Activated CD4-positive, alpha-beta T cell treated with anti-CD3 and anti-CD28 coated beads, Interleukin-2, amount 50 U/mL, for 16 hours (primary cell): ENCODE results near the gene NEB.
A peak's percentile ranks its signal among the peaks of the same experiment; 100 is the strongest.

Experiments
- DNase-seq: peaks from one replicate; pipeline ENCODE4 v3.0.0-alpha.2; 2020

The NEB gene, protein sequence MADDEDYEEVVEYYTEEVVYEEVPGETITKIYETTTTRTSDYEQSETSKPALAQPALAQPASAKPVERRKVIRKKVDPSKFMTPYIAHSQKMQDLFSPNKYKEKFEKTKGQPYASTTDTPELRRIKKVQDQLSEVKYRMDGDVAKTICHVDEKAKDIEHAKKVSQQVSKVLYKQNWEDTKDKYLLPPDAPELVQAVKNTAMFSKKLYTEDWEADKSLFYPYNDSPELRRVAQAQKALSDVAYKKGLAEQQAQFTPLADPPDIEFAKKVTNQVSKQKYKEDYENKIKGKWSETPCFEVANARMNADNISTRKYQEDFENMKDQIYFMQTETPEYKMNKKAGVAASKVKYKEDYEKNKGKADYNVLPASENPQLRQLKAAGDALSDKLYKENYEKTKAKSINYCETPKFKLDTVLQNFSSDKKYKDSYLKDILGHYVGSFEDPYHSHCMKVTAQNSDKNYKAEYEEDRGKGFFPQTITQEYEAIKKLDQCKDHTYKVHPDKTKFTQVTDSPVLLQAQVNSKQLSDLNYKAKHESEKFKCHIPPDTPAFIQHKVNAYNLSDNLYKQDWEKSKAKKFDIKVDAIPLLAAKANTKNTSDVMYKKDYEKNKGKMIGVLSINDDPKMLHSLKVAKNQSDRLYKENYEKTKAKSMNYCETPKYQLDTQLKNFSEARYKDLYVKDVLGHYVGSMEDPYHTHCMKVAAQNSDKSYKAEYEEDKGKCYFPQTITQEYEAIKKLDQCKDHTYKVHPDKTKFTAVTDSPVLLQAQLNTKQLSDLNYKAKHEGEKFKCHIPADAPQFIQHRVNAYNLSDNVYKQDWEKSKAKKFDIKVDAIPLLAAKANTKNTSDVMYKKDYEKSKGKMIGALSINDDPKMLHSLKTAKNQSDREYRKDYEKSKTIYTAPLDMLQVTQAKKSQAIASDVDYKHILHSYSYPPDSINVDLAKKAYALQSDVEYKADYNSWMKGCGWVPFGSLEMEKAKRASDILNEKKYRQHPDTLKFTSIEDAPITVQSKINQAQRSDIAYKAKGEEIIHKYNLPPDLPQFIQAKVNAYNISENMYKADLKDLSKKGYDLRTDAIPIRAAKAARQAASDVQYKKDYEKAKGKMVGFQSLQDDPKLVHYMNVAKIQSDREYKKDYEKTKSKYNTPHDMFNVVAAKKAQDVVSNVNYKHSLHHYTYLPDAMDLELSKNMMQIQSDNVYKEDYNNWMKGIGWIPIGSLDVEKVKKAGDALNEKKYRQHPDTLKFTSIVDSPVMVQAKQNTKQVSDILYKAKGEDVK (N-terminal part only)

DNA sequence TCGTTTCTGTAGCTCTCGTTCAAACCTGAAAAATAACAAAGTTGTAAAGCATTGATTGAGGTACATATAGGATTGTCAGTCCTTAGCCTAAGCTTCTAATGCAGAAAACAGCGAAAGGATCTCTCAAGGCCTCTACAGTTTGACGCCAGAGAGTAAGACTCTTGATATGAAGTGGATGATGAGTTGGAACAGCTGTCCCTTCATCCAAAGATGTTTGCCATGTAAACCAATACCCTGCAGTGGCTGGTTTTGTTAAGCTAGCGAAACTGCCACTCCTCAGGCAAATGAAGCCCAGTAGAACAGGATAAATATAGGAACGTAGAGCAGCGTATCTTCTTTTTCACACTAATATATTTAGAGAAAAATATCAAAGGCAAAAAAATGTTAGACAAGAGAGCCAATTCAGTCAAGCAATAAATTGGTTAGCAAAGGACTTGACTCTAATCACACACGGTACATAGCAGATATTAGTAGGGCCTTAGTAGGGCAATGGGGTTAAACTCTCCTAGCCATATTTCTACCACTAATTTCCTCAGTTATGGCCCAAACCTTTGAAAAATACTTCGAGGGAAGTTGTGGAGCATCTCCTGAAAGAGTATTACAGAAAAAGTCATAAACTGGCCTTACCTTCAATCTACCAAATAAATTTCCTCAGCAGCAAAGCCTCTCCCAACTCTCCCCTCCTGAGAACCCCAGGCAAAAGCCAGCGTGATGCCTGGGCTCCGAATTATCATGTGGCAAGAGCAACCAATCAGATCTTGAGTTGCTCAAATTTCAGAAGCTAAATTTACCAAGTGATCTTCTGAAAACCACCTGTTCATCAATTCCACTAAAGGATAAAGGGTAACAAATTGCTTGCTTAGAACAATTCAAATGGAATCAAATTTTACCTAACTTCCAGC is at the start of gene NEB:
Gene NEB (minus strand): TSS at position 706 of the 902 bp plus-strand sequence. CDS start 1,320 bp downstream, outside the sequence.
- DNase-seq, result no peak

DNA sequence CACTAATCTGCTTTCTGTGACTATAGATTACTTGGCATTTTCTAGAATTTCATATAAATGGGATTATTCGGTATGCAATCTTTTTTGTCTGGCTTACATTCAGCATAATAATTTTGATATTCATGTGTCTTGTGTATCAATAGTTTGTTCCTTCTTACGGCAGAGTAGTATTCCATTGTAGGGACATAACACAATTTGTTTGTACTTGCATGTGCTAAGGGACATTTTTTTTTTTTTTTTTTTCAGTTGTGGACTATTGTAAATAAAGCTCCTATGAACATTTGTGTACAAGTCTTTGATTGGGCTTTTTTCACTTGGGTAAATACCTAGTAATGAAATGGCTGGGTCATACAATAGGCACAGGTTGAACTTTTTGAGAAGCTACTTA is 48.9 kb upstream of the NEB start:
- no peak for DNase-seq

DNA sequence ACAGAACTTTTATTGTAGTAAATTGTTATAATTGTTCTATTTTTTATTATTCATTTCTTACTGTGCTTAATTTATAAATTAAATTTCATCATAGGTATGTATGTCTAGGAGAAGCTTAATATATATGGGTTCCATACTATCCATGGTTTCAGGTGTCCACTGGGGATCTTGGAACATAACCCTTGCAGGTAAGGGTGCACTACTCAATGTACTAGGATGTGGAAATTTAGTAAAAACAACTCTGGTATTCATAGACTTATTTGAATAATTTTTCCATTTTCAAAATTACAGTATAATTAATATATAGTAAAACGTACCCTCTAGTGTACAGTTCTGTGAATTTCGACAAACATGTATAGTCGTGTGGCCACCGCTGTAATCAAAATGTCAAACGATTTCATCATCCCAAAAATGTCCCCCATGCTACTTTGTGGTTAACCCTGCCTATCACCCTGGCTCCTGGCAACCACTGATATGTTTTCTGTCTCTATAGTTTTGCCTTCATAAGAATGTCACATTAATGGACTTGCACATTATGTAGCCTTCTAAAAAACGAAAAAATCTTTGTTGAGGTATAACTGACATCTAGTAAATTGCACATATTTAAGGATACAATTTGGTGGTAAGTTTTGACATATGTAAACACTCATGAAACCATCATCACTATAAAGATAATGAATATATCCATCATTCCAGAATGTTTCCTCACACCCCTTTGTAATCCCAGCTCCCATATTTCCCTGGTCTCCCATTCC is 48.3 kb upstream of the NEB start:
- no peak for DNase-seq

DNA sequence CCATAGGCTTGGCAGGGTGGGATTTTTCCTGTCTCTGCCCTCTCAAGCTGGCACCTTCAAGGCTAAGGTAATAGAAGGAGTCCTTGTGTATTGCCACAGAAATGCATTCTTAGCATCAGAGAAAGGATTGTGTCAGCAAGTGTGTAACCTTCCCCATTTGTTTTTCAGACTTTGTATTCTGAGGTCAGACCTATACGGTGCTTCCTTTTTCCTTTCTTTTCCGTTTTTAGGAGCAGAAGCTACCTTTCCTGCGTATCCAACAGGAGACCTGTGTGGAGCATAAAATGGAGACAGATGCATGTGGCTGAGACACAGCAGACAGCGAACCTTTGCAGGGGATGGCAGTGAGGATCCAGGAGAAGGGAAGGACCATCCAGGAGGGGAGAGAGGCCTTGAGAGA is 47.4 kb upstream of the NEB start:
- DNase-seq, result no peak

DNA sequence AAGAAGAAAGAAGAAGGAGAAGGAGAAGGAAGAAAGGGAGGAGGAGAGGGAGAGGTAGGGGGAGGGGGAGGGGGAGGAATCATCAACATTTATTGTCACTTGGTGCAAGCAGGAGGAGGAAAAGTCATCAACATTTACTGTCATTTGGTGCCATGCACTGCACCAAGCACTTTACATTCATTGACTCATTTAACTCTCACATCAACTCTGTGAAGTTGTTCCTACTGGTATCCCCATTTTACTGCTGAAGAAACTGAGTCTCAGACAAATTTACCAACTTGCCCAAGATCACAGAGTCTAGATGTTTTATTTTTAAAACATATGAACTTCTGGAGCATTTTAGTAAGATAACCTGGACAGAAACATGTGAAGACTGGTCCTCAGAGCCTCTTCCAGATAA is 46.7 kb upstream of the NEB start:
- DNase-seq, result no peak

DNA sequence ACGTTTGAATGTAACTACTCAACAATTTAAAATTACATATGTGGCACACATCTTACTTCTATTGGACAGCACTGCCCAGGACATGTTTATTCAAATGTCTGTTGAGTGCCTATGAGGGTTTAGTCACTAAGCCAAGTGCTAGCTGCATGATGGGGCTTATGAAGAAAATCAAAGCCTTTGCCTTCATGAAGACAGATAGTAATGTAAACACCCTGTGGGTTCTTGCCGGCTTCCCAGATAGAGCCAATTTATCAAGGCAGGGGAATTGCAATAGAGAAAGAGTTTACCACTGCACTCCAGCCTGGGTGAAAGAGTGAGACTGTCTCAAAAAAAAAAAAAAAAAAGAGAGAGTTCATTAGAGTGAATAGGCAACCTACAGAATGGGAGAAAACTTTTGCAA is 43.7 kb upstream of the NEB start:
- no peak for DNase-seq

DNA sequence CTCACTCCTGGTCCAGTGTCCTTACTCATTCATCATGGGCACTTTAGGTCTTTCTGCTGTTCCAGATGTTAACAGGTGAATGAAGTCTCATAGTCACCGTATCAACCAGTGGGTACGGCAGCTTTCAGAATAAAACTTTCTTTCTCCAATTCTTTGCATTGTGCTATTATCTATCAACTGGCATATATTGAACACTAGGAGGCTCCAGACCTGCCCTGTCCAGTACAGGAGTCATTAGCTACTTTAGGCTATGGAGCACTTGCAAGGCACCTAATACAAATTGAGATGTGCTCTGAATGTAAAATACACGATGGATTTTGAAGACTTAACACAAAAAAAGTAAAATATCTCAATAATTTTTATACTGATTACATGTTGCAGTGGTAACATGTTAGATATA is 43.2 kb upstream of the NEB start:
- DNase-seq, result no peak

DNA sequence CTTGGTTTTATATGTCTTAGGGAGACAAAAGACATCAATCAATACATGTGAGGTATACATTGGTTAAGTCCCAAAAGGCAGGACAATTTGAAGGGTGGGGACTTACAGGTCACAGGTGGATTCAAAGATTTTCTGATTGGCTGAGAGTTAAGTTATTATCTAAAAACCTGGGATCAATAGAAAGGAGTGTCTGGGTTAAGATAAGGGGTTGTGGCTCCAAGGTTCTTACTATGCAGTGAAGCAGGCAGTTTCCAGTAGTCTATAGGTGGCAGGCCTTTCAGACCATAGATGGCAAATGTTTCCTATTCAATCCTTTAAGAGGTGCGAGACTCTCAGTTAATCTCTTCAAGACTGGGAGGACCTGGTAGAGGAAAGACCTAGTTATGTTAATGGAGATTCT is 42.1 kb upstream of the NEB start:
- DNase-seq, result no peak

DNA sequence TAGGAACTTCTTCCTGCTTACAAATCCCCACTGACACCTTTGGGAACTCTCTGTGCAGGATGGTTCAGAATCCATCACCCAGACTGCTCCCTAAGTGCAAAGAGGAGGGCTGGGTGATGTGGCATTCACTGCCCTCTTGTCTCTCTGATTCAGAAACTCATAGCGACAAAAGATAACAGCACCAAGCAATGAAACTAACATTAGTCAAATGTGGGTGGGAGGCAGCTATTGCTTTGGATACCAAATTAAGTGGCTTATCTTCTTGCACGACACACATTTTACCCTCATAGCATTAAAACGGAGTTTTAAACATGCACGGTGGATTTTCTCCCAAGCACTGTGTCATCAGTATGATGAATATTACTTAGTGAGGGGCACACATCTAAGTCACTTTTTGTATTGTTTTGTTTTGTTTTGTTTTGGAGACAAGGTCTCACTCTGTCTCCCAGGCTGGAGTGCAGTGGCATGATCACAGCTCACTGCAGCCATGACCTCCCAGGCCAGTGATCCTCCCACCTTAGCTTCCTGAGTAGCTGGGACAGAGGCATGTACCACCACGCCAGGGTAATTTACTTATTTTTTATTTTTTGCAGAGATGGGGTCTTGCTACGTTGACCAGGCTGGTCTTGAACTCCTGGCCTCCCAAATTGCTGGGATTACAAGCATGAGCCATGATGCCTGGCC is 40.9 kb upstream of the NEB start:
- DNase-seq, result no peak

DNA sequence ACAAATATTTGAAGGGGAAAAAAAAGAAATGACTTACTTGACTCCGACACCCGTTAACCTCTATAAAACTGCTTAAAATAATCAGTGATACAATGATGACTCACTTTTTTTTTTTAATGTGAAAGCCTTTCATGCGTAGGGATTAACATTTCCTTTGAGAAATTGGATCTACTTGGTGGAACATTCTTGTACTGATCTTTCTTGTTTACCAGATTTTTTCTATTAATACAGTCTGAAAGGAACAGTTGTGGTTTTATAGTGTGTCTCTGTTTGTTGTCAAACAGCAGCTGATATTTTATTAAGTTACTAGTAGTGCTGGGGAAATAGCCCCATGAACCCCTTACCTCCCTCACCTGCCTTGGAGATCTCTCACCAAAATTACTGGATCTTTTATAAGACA is 40.2 kb upstream of the NEB start:
- no peak for DNase-seq

DNA sequence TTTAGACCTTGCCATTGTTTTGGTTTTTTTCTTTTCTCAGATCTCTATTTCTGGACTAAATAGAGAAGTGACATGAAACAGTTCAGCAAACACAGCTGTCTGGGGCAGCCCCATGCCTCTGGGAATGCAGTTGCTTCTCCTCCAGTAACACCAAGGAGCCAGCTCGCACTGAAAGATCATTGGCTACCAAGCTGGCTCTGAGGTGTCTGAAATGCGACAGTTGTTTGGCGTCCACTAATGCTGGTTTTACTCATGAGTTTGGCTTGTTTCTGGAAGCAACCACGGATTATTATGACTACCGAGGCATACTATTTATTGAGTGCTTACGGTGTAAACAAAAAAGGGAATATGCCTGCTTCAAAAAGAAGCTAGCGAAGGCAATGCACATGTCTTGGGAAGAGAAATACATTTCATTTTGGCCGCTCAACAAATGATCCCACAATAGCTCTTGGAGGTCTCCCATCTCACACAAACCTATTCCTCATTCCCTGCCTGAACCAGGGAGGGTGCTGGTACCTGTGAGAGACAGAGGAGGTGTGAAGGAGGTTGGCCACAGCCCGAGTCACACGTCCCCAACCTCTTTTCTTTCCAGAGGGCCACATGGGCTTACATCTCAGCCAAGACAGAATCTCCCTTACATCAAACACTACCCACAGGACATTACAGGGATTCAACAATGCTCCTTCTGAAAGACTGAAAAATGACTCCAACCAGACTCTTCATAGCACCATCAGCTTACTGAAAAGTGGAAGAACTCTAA is 37.5 kb upstream of the NEB start:
- DNase-seq, result no peak

DNA sequence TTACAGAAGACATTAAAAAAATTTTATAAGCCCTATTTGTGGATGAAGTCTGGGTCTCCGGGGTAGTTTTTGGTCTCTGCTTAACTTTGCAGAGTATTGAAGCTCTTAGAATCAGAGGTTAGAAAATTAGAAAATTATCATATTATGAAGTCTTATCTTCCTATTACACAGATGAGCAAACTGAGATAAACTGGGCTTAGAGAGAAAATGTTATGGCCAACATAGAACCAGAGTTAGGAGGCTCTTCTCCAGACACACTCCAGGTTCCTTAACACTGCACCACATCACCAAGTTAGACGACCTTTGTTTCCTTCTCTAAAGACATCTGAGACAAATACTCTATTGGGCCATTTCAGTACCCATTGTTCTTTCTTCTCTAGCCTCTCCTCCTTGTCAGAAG is 36.7 kb upstream of the NEB start:
- DNase-seq, result no peak

DNA sequence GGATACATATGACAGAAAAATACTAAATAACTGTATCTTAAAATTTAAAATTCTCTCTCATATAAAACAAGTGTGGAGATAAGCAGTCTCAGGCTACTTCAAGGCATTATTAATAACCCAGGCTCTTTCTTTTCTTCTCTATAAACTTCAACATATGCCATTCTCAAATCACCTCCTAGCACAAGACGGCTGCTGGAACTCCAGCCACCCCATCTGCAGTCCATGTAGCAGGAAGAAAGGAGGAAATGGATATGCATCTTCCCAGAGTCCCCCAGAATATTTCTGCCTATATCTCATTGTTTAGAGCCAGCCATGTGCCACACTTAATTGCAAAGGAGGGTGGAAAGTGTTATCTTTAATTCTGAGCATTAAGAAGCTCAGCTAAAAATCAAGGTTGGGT is 35.3 kb upstream of the NEB start:
- DNase-seq, result no peak

DNA sequence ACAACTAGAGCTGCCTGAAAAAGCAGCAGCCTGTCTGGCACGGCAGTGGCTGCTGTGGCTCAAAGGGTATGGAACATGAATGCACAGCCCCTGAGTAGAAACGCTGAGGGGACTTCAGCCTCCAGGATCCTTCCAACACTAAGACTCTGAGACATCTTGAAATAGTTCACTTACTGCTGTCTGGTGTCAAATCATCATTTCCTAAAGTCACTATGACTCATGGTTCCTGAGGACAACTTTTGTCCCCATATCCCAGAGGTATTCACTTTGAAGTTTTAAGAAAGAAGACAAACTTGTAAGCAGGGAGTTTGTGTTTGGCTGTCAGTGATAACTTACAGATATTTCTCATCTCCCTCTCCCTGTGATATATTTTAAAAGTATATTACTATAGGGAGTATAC is 33.3 kb upstream of the NEB start:
- no peak for DNase-seq

DNA sequence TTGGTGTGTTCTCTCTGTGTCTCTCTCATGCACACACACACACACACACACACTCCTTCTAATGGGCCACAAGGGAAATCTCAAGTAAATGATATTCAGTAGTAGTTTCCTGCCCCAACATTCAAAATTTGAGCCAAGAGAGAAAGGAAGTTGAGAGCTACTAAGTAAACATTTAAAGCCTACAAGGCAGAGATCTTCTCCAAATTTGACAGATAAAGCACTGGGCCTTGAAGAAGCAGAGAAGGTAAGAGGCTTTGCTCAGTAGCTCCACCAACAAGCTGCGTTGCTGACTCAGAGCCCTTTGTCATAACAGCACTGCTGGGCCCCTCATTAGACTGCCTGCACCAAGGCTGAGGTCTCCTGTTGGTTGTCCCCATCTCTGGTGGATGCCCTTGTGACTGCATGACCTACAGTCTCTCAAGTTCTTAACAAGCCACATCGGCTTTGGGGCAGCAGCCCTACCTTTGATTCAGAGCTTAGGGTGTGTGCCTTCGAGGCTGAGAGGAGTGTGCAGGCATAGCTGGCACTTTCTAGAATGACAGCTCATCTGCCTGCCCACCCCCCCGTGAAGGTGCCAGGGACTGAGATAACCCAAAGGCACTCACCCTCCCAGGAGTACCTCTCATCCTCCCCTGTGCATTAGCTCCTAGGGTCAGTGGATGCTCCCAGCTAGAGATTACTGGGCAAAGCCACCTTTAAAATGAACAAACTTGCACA is 32.3 kb upstream of the NEB start:
- DNase-seq, result peak; percentile 71

DNA sequence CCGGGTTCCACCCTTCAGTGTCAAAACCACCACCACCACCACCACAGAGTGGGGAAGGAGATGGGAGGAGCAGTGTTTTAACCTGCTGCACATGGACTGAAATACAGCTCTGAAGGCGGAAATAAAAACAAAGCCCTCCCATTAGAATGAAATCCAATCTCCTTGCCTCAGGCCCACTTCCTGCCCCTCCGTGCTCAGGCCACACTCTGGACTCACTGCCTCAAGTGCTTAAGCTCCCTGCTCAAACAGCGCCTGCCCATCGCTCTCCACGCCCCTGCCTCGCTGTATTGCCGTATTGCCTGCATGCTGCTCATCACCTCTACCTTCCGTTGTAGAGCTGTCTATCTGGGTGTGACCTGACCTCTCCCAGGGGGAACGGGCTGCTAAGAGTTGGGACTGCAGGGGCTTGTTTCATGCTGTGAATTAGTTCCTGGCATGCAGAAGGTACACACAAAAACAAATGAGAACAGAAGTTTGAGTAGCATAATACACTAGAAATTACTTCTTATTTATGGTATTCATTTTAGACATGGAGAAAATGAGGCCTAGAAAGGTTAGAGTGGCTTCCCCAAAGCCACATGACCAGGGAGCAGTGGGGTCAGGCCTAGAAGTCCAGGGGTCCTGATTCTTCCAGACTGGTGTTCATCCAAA is 31.6 kb upstream of the NEB start:
- DNase-seq, result no peak

DNA sequence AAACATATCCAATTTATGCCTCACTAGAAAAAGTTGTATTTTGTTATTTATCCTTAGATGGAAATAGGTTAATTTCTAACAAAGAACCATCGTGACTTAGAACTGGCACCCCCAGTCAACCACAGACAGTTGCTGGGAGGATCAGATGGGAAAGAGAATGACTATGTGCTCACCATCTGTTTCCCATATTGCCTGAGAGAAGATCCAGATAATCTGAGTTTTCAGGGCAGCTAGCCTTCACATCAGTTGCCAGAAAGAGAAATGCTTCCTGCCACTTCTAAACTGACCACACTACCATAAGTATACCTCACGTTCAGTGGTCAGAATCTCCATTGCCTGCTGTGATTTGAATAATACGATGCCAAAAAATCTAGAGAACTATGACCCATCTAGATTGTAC is 28.4 kb upstream of the NEB start:
- DNase-seq, result no peak

DNA sequence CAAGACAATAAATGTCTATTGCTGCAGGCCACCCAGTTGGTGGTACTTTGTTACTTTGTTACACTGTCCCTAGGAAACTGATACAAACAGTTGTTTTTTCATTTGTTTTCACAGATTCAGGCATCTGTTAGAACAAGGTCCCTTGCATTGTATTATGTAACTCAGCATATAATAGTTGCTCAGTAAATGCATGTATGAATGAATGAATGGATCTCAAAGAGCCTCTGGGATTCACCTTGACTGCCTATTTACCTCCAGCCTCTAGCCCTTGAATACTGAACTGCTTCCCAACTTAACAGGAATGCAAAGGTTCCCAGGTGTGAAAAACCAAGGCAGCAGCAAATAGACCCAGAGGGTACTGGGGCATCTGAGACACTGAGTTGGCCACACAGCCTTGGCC is 27.4 kb upstream of the NEB start:
- no peak for DNase-seq

DNA sequence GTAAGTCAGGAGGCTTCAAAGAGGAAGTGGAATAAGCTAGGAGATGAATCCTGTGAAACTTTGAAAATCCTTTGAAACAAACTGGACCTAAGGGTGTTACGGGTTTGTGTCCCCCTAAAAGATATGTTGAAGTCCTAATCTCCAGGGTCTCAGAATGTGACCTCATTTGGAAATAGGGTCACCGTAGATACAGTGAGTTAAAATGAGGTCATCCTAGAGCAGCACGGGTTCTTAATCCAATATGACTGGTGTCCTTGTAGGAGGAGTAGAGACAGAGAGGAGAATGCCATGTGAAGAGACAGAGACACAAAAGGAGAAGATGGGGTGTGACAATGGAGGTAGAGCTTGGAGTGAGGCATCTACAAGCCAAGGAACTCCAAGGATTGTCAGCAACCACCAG is 26.9 kb upstream of the NEB start:
- no peak for DNase-seq
